RWPE2 (cell line): ENCODE results near the gene USF2.

Experiments used
- ATAC-seq: fragments of 200-7000 bp; cut with Tn5 transposase; 3 replicates; pipeline ENCODE4 v1.9.1; 2021; ENCODE audit warnings: low read depth
- DNase-seq: peaks from one replicate; pipeline ENCODE4 v3.0.0-alpha.2; 2020; ENCODE audit warnings: low spot score
- H3K27ac ChIP-seq: fragments of 450-650 bp; 2 replicates; pipeline ENCODE4 v1.5.1; 2017; ENCODE audit warnings: mild to moderate bottlenecking; ENCODE audit not compliant: poor library complexity, severe bottlenecking
- H3K27me3 ChIP-seq: fragments of 250-450 bp; sonication (Bioruptor Pico); 2 replicates; pipeline ENCODE4 v1.5.1; 2021; ENCODE audit warnings: mild to moderate bottlenecking, moderate library complexity; ENCODE audit not compliant: insufficient read depth, poor library complexity, severe bottlenecking
- H3K36me3 ChIP-seq: fragments of 250-450 bp; sonication (Bioruptor Pico); 2 replicates; pipeline ENCODE4 v1.5.1; 2020; ENCODE audit warnings: low read depth, mild to moderate bottlenecking, moderate library complexity
- H3K4me1 ChIP-seq: fragments of 250-450 bp; sonication (Bioruptor Pico); 2 replicates; pipeline ENCODE4 v1.5.1; 2021; ENCODE audit warnings: mild to moderate bottlenecking, moderate library complexity; ENCODE audit not compliant: insufficient read depth, poor library complexity, severe bottlenecking
- H3K4me3 ChIP-seq: fragments of 250-450 bp; sonication (Bioruptor Pico); 2 replicates; pipeline ENCODE4 v1.5.1; 2021; ENCODE audit warnings: mild to moderate bottlenecking, moderate library complexity; ENCODE audit not compliant: severe bottlenecking
- H3K9me3 ChIP-seq: fragments of 250-450 bp; sonication (Bioruptor Pico); 2 replicates; pipeline ENCODE4 v1.5.1; 2021; ENCODE audit warnings: mild to moderate bottlenecking, moderate library complexity; ENCODE audit not compliant: severe bottlenecking
- TF ChIP-seq, protein P1 (sequence below): fragments of 450-650 bp; IDR thresholded peaks from one replicate; pipeline ENCODE4 v1.5.1; 2017; ENCODE audit warnings: mild to moderate bottlenecking, moderate library complexity; ENCODE audit not compliant: poor library complexity, severe bottlenecking

The USF2 gene

DNA sequence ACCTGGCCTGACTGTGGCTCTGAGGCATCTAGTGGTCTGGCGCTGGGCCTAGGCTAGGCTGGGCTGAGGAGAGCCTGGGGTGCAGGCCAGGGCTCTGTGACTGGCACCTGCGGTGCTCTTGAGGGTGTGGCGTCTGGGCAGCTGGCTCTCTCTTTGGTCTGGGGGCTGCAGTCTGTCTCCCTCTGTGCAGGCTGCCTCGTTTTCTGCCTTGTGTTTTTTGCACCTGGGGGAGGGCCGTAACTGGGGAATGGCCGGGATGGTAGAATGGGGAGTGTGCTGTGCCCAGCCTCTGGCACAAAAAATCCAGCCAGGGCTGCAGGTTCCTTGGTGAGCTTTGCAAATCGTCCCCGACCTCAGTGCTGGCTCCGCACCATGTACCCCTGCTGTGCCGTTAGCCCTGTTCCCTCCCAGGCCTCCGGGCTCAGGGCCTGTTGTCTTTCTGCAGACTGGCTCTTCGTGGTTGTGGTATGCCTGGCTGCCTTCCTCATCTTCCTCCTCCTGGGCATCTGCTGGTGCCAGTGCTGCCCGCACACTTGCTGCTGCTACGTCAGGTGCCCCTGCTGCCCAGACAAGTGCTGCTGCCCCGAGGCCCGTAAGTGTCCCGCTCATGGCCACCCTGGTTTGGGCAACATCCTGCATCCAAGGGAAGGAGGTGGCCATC lies 6.5 kb upstream of the USF2 start:
- Histone ChIP-seq H3K36me3 (peaks cover 58% of the 10 kb centered on the region), H3K4me1 (no peaks in the 10 kb centered on the region), H3K4me3 (no peak overlapping the region), H3K27ac (no peak overlapping the region), H3K27me3 (no peaks in the 10 kb centered on the region), H3K9me3 (no peaks in the 10 kb centered on the region)
- no peak for ATAC-seq
- TF ChIP-seq, protein P1, sequence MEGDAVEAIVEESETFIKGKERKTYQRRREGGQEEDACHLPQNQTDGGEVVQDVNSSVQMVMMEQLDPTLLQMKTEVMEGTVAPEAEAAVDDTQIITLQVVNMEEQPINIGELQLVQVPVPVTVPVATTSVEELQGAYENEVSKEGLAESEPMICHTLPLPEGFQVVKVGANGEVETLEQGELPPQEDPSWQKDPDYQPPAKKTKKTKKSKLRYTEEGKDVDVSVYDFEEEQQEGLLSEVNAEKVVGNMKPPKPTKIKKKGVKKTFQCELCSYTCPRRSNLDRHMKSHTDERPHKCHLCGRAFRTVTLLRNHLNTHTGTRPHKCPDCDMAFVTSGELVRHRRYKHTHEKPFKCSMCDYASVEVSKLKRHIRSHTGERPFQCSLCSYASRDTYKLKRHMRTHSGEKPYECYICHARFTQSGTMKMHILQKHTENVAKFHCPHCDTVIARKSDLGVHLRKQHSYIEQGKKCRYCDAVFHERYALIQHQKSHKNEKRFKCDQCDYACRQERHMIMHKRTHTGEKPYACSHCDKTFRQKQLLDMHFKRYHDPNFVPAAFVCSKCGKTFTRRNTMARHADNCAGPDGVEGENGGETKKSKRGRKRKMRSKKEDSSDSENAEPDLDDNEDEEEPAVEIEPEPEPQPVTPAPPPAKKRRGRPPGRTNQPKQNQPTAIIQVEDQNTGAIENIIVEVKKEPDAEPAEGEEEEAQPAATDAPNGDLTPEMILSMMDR = no peak
- peak; percentile 38 for DNase-seq

DNA sequence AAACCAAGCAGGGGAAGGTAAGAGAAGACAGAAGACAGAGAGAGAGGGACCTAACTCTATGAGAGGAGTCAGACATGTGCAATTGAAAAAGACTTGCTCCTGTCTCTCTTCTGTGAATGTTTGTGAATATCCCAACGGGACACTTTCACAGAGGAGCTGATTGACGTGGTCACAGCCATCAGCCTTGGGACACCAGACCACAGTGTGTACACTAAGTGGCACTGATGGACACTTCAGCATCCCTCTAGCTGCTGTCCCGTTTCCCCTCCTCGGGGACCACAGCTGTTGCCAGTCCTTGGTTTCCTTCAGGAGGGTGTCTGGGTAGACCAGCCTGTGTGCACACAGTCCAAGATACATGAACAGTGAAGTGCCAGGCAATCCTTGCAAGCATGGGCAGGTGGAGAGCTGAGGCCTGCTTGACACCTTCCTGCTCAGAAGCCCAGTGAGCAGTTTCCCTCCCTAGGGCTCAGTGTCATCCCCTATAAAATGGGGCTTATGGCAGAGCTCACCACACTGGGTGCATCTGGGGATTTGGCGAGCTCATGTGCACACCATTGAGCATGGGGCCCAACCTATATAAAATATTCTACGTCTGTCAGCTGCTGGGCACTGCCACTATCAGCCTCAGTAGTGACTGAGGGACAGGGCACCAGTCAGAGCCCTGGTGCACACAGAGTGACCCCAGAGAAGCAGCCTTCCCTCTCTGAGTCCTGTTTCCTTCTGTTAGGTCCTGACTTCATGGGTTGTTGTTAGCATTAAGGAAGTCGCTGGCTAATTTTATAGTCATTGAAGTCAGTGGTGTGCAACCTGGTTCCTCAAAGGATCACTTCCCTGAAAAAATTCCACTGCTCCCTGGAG lies 4.3 kb upstream of the USF2 start:
- DNase-seq (peak; percentile 29), ATAC-seq (no peak)
- Histone ChIP-seq H3K4me1 (no peaks in the 10 kb centered on the region), H3K27me3 (no peaks in the 10 kb centered on the region), H3K4me3 (no peak overlapping the region), H3K36me3 (peaks cover 45% of the 10 kb centered on the region), H3K27ac (peak overlapping the region; percentile 90), H3K9me3 (no peaks in the 10 kb centered on the region)
- TF ChIP-seq, protein P1 = no peak

DNA sequence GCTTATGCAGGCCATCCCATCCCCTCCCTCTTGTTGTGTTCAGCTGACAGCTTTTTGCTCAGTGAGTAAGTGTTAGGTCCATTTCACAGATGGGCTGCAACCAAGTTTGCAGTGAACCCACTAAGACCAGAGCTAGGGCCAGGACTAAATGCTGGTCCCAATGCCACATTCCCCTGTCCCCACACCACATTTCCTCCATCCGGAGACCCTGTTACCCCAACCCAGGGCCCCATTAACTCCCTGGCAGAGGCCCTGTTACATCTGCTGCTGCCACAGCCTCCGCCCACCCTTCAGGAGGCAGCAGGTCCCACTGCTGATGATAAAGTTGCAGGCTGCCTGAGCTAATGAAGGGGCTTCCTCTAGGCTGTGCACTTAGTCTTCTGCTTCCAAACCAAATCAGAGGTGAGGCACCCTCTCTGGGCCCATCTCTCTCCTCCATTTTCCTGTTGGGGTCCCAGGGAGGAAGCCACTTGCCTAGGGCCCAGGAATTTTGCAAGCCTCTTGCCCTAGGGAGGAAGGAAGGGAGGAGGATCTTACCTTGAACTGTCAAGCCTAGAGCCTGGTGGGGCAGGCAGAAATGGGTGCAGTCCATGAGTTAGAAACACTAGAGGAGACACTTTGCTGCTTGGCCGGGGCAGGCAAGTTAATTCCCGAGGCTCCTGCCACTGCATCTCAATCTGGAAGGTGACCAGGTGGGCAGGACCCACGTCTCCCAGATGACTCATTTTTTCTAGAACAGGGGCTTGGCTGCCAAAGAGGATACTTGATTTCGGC lies 3.4 kb upstream of the USF2 start:
- peak; percentile 43 for DNase-seq
- TF ChIP-seq, protein P1 = no peak
- 0 out of 3 replicates have a peak, but pooled peaks have one; percentile 3 for ATAC-seq
- peak overlapping the region; percentile 90 for H3K27ac ChIP-seq
- H3K27me3 ChIP-seq = no peaks in the 10 kb centered on the region
- H3K36me3 ChIP-seq = peaks cover 41% of the 10 kb centered on the region
- no peak overlapping the region for H3K4me3 ChIP-seq
- no peaks in the 10 kb centered on the region for H3K9me3 ChIP-seq
- no peaks in the 10 kb centered on the region for H3K4me1 ChIP-seq

DNA sequence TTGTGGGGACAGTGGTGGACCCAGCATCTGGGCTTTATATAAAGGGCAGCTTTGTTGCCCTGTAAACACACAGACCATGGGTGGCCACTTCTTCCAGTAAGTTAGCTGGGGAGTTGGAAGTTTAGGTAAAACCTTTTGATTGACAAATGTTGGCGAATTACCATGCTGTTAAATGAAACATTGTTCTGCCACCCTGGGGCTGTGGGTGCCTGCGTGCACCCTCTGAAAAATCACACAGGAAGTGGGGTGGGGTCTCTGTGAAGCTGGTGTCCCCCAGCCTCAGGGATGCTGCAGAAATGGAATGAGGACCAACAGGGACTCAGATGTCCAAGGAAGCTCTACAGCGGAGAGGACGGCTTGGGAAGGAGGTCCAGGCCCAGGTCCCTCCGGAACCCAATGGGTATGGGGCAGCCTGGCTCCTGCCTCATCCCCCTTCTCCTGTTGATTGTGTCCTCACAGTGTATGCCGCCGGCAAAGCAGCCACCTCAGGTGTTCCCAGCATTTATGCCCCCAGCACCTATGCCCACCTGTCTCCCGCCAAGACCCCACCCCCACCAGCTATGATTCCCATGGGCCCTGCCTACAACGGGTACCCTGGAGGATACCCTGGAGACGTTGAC lies 2.8 kb upstream of the USF2 start:
- Histone ChIP-seq H3K9me3 (no peaks in the 10 kb centered on the region), H3K36me3 (peaks cover 41% of the 10 kb centered on the region), H3K27ac (peak overlapping the region; percentile 90), H3K4me1 (no peaks in the 10 kb centered on the region), H3K4me3 (no peak overlapping the region), H3K27me3 (no peaks in the 10 kb centered on the region)
- TF ChIP-seq, protein P1 = no peak
- DNase-seq = peak; percentile 40
- no peak for ATAC-seq
